SU-DHL-6 (cell line): ENCODE measurements around the gene STK38L.

Source experiments
- H2AFZ ChIP-seq: fragments of 200-600 bp; sonication (generic); 2 replicates; pipeline ENCODE4 v1.6.1; 2014; ENCODE audit warnings: low read depth, mild to moderate bottlenecking, moderate library complexity, mixed read lengths, antibody characterized with exemption, low read length; ENCODE audit not compliant: severe bottlenecking
- H3F3A ChIP-seq: fragments of 200-600 bp; shearing (Covaris generic); 2 replicates; pipeline ENCODE4 v1.6.0; 2016; ENCODE audit warnings: antibody characterized with exemption, mild to moderate bottlenecking; ENCODE audit not compliant: insufficient read depth
- H3K27ac ChIP-seq: fragments of 200-600 bp; sonication (generic); 2 replicates; pipeline ENCODE4 v1.5.1; 2016; ENCODE audit warnings: low read depth, mild to moderate bottlenecking, low read length, moderate library complexity, mixed read lengths
- H3K27me3 ChIP-seq: fragments of 200-600 bp; sonication (generic), shearing (Covaris generic); 2 replicates; pipeline ENCODE4 v1.6.0; 2014; ENCODE audit warnings: mild to moderate bottlenecking, low read length
- H3K36me3 ChIP-seq: fragments of 200-600 bp; sonication (generic); 2 replicates; pipeline ENCODE4 v1.6.1; 2014; ENCODE audit warnings: mild to moderate bottlenecking, low read length, mixed read lengths
- H3K4me2 ChIP-seq: fragments of 300-600, 200-600 bp; shearing (Covaris generic), sonication (generic); 2 replicates; pipeline ENCODE4 v1.6.0; 2014; ENCODE audit warnings: low read length, low read depth, mild to moderate bottlenecking; ENCODE audit not compliant: poor library complexity, severe bottlenecking
- H3K4me3 ChIP-seq: fragments of 200-600 bp; sonication (generic); 2 replicates; pipeline ENCODE4 v1.5.1; 2014; ENCODE audit warnings: antibody characterized with exemption, low read length, mild to moderate bottlenecking, mixed read lengths; ENCODE audit not compliant: insufficient read depth, poor library complexity, severe bottlenecking
- H3K79me2 ChIP-seq: fragments of 200-600 bp; sonication (generic); 2 replicates; pipeline ENCODE4 v1.6.1; 2014; ENCODE audit warnings: mild to moderate bottlenecking, low read length, moderate library complexity; ENCODE audit not compliant: insufficient read depth
- H3K9ac ChIP-seq: fragments of 200-600 bp; sonication (generic); 2 replicates; pipeline ENCODE4 v1.7.0; 2014; ENCODE audit warnings: mild to moderate bottlenecking, low read length
- H3K9me2 ChIP-seq: fragments of 200-600 bp; sonication (generic); replicated peaks from 2 replicates; pipeline ENCODE4 v1.6.1; 2014; ENCODE audit warnings: low read length; ENCODE audit not compliant: insufficient read depth
- H3K9me3 ChIP-seq: fragments of 200-600 bp; sonication (generic); 2 replicates; pipeline ENCODE4 v1.6.1; 2014; ENCODE audit warnings: low read length, mixed read lengths; ENCODE audit not compliant: insufficient read depth
- H4K20me1 ChIP-seq: fragments of 200-600 bp; sonication (generic); 2 replicates; pipeline ENCODE4 v1.6.1; 2014; ENCODE audit warnings: low read depth, mild to moderate bottlenecking, antibody characterized with exemption, low read length, moderate library complexity, mixed read lengths
- CTCF ChIP-seq: fragments of 200-600 bp; sonication (generic); IDR thresholded peaks from one replicate; pipeline ENCODE4 v1.5.1; 2017; ENCODE audit warnings: antibody characterized with exemption, mild to moderate bottlenecking, low read length, moderate library complexity; ENCODE audit not compliant: insufficient read depth, poor library complexity, severe bottlenecking
- EZH2phosphoT487 ChIP-seq: fragments of 200-600 bp; sonication (generic), shearing (Covaris generic); conservative IDR thresholded peaks from 2 replicates; pipeline ENCODE4 v1.6.1; 2018; ENCODE audit warnings: mild to moderate bottlenecking, antibody characterized with exemption, low read length, moderate library complexity, mixed read lengths

Gene STK38L

DNA sequence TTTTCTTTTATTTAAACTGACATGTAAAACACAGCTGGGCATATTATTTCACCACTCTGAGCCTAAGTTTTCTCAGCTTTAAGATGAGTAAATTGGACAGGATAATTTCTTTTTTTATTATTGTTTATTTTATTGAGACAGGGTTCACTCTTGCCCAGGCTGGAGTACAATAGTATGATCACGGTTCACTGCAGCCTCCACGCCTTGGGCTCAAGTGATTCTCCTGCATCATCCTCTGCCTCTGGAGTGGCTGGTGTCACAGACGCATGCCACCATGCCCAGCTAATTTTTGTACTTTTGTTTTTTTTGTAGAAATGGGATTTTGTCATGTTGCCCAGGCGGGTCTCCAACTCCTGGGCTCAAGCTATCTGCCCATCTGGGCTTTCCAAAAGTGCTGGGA, 101.3 kb downstream of the STK38L start:
- no peaks in the 10 kb centered on the region for H3K9me3 ChIP-seq
- no peak overlapping the region for H3K4me2 ChIP-seq
- no peak overlapping the region for H3K4me3 ChIP-seq
- no peak for TF ChIP-seq EZH2phosphoT487
- no peak for TF ChIP-seq CTCF
- no peaks in the 10 kb centered on the region for H3K36me3 ChIP-seq
- no peaks in the 10 kb centered on the region for H3K9me2 ChIP-seq
- no peaks in the 10 kb centered on the region for H3F3A ChIP-seq
- no peak overlapping the region for H3K9ac ChIP-seq
- no peaks in the 10 kb centered on the region for H4K20me1 ChIP-seq
- no peaks in the 10 kb centered on the region for H3K79me2 ChIP-seq
- no peaks in the 10 kb centered on the region for H3K27me3 ChIP-seq
- H2AFZ ChIP-seq, result no peak overlapping the region
- no peak overlapping the region for H3K27ac ChIP-seq

DNA sequence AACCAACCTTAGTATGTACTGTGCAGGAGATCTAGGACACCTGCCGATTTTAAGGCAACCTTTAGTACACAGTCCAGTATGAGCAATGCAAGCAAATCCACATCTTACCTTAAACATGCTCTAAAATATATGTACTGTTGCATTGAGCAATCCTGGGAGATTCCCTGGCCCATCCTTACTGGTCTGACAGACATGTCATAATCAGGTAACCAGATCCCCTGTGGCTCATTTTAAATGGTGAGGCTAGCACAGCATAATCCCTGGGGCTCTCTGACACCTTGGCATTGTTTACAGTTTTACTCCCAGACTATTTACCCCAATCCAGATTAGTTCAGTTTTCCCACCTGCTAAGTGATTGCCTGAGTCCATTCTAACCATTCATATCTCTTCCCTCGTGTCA, 103.7 kb downstream of the STK38L start:
- no peak for TF ChIP-seq CTCF
- TF ChIP-seq EZH2phosphoT487, result no peak
- Histone ChIP-seq H3K36me3 (no peaks in the 10 kb centered on the region), H3K79me2 (no peaks in the 10 kb centered on the region), H4K20me1 (no peaks in the 10 kb centered on the region), H3K4me2 (no peak overlapping the region), H3K4me3 (no peak overlapping the region), H3K27me3 (no peaks in the 10 kb centered on the region), H3K9ac (no peak overlapping the region), H3K27ac (no peak overlapping the region), H3K9me2 (no peaks in the 10 kb centered on the region), H3K9me3 (no peaks in the 10 kb centered on the region), H2AFZ (no peak overlapping the region), H3F3A (no peaks in the 10 kb centered on the region)

GRCh38 chr12:27351476-27351875, 107.4 kb downstream of the STK38L start:
- no peak overlapping the region for H3K4me3 ChIP-seq
- no peak overlapping the region for H3K27ac ChIP-seq
- H3K36me3 ChIP-seq, result no peaks in the 10 kb centered on the region
- no peak overlapping the region for H3K9ac ChIP-seq
- no peaks in the 10 kb centered on the region for H3F3A ChIP-seq
- TF ChIP-seq EZH2phosphoT487 (no peak), CTCF (no peak)
- no peak overlapping the region for H3K4me2 ChIP-seq
- H3K9me2 ChIP-seq, result no peaks in the 10 kb centered on the region
- no peaks in the 10 kb centered on the region for H4K20me1 ChIP-seq
- H2AFZ ChIP-seq, result no peak overlapping the region
- no peaks in the 10 kb centered on the region for H3K79me2 ChIP-seq
- no peaks in the 10 kb centered on the region for H3K27me3 ChIP-seq
- H3K9me3 ChIP-seq, result no peaks in the 10 kb centered on the region

GRCh38 chr12:27355486-27355885, 111.4 kb downstream of the STK38L start:
- no peak overlapping the region for H3K4me2 ChIP-seq
- TF ChIP-seq CTCF (no peak), EZH2phosphoT487 (no peak)
- H2AFZ ChIP-seq, result no peak overlapping the region
- H3K79me2 ChIP-seq, result no peaks in the 10 kb centered on the region
- no peaks in the 10 kb centered on the region for H3F3A ChIP-seq
- H3K27ac ChIP-seq, result no peak overlapping the region
- H3K36me3 ChIP-seq, result no peaks in the 10 kb centered on the region
- H3K4me3 ChIP-seq, result no peak overlapping the region
- H3K9me3 ChIP-seq, result no peaks in the 10 kb centered on the region
- no peaks in the 10 kb centered on the region for H4K20me1 ChIP-seq
- H3K9me2 ChIP-seq, result no peaks in the 10 kb centered on the region
- H3K9ac ChIP-seq, result no peak overlapping the region
- no peaks in the 10 kb centered on the region for H3K27me3 ChIP-seq
